NCI-H1694 (cell line): ENCODE measurements around the gene FRMPD3.
"Not testable (repeated sequence)": the region's sequence is repeated elsewhere in the genome, so short reads cannot be mapped to it uniquely, and the experiment has no call there.

Experiments used
- DNase-seq: peaks from one replicate; lab custom pipeline; 2025; lab: John Stamatoyannopoulos, UW

FRMPD3 gene

GRCh38 chrX:107448998-107449835, at the start of gene FRMPD3:
TSS of gene FRMPD3 (plus strand) at chrX:107449652. CDS start at chrX:107526589, 76,937 bp downstream.
- DNase-seq, result peak; percentile 70

GRCh38 chrX:107420571-107420970, 28.9 kb upstream of the FRMPD3 start:
- DNase-seq, result no peak

- no peak for DNase-seq
Measured at GRCh38 chrX:107421337-107421861, 28.1 kb upstream of the FRMPD3 start.

GRCh38 chrX:107429090-107429489, 20.4 kb upstream of the FRMPD3 start:
- DNase-seq, result no peak

- no peak for DNase-seq
Measured at GRCh38 chrX:107440187-107440586, 9.3 kb upstream of the FRMPD3 start.

GRCh38 chrX:107440692-107441091, 8.8 kb upstream of the FRMPD3 start:
- DNase-seq, result no peak

GRCh38 chrX:107442914-107443527, 6.4 kb upstream of the FRMPD3 start:
- no peak for DNase-seq

- DNase-seq, result no peak
Measured at GRCh38 chrX:107445146-107445545, 4.3 kb upstream of the FRMPD3 start.

GRCh38 chrX:107445631-107446030, 3.8 kb upstream of the FRMPD3 start:
- no peak for DNase-seq

GRCh38 chrX:107447642-107448041, 1.8 kb upstream of the FRMPD3 start:
- DNase-seq, result no peak

GRCh38 chrX:107448625-107448997, 841 bp upstream of the FRMPD3 start:
- DNase-seq, result peak; percentile 70

GRCh38 chrX:107450823-107451509, 1.5 kb downstream of the FRMPD3 start:
- peak; percentile 41 for DNase-seq

- DNase-seq, result no peak
Measured at GRCh38 chrX:107451731-107452130, 2.3 kb downstream of the FRMPD3 start.

GRCh38 chrX:107452581-107452980, 3.1 kb downstream of the FRMPD3 start:
- no peak for DNase-seq

- DNase-seq, result no peak
Measured at GRCh38 chrX:107454302-107454701, 4.8 kb downstream of the FRMPD3 start.

- no peak for DNase-seq
Measured at GRCh38 chrX:107457289-107457688, 7.8 kb downstream of the FRMPD3 start.

GRCh38 chrX:107465932-107466620, 16.6 kb downstream of the FRMPD3 start:
- DNase-seq, result no peak

- DNase-seq, result no peak
Measured at GRCh38 chrX:107467271-107467670, 17.8 kb downstream of the FRMPD3 start.

GRCh38 chrX:107470198-107470597, 20.7 kb downstream of the FRMPD3 start:
- DNase-seq, result no peak

- DNase-seq, result no peak
Measured at GRCh38 chrX:107470971-107471370, 21.5 kb downstream of the FRMPD3 start.

- not testable (repeated sequence) for DNase-seq
Measured at GRCh38 chrX:107471420-107471819, 22.0 kb downstream of the FRMPD3 start.

GRCh38 chrX:107477406-107477805, 28.0 kb downstream of the FRMPD3 start:
- DNase-seq, result peak; percentile 21
